HG02970 (cell line): ENCODE results near the gene PHKB.

ENCODE experiments used
- ATAC-seq: cut with Tn5 transposase; IDR thresholded peaks from one replicate; pipeline ENCODE4 v1.9.1; 2021; ENCODE audit warnings: mild to moderate bottlenecking, moderate library complexity, moderate number of reproducible peaks; ENCODE audit not compliant: unreplicated experiment, low FRiP score

PHKB gene

GRCh38 chr16:47719713-47720112, 258.6 kb downstream of the PHKB start:
- no peak for ATAC-seq

GRCh38 chr16:47721006-47721637, 260.0 kb downstream of the PHKB start:
- ATAC-seq: no peak

GRCh38 chr16:47722046-47722445, 260.9 kb downstream of the PHKB start:
- no peak for ATAC-seq

- no peak for ATAC-seq
These were observed 263.1 kb downstream of the PHKB start for GRCh38 chr16:47724115-47724785.

GRCh38 chr16:47725188-47725695, 264.1 kb downstream of the PHKB start:
- ATAC-seq: no peak

- no peak for ATAC-seq
These were observed 265.0 kb downstream of the PHKB start for GRCh38 chr16:47726031-47726675.

GRCh38 chr16:47727131-47727530, 266.0 kb downstream of the PHKB start:
- no peak for ATAC-seq

GRCh38 chr16:47728205-47728604, 267.1 kb downstream of the PHKB start:
- ATAC-seq: no peak

GRCh38 chr16:47729701-47730100, 268.6 kb downstream of the PHKB start:
- no peak for ATAC-seq

- no peak for ATAC-seq
These were observed 270.1 kb downstream of the PHKB start for GRCh38 chr16:47731252-47731651.

GRCh38 chr16:47732122-47732521, 271.0 kb downstream of the PHKB start:
- no peak for ATAC-seq

- no peak for ATAC-seq
These were observed 271.5 kb downstream of the PHKB start for GRCh38 chr16:47732523-47733111.

GRCh38 chr16:47734081-47734857, 273.1 kb downstream of the PHKB start:
- ATAC-seq: no peak

GRCh38 chr16:47734987-47735594, 274.0 kb downstream of the PHKB start:
- ATAC-seq: no peak

- no peak for ATAC-seq
These were observed 289.2 kb downstream of the PHKB start for GRCh38 chr16:47750371-47750770.
